Left kidney (tissue), 2 donors: ENCODE results near the gene SLC2A9. TPM values are rescaled to one million over a fixed set of nuclear protein-coding genes. Genes with fewer than 3 reads are reported as not detected.

Experiments used
- DNase-seq: peaks from one replicate; pipeline ENCODE4 v3.0.0-alpha.2; 2013
- polyA plus RNA-seq: library from polyadenylated mRNA; unstranded; fragments of 120-200 nt; gene quantifications from one replicate; pipeline ENCODE4 v1.2.1, GENCODE V29; 2013; ENCODE audit not compliant: insufficient read length

SLC2A9 gene
- polyA plus RNA-seq, 1 donor = 10.3 TPM

DNA sequence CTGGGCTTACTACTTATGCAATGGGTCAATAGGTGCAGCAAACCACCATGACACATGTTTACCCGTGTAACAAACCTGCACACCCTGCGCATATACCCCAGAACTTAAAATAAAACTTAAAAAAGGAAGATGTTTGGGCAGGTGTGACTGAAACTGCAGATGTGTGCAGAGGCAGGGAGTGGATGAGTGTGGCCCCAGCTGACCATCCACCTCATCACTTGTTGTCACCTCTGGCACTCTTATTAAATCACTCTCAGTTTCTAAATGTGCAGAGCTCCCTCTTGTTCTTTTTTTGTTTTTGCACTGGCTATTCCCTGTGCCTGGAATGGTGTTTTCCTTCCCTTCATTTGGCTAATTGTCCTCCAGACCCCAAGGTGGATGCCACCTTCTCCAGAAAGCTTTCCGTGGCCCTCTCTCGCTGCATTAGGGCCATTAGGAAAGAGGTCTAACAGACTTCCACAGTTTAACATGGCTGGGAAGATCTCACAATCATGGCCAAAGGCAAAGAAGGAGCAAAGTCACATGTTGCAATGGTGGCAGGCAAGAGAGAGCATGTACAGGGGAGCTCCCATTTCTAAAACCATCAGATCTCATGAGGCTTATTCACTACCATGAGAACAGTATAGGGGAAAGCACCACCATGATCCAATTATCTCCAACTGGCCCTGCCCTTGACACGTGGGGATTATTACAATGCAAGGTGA, 58.5 kb downstream of the SLC2A9 start:
- DNase-seq = no peak

DNA sequence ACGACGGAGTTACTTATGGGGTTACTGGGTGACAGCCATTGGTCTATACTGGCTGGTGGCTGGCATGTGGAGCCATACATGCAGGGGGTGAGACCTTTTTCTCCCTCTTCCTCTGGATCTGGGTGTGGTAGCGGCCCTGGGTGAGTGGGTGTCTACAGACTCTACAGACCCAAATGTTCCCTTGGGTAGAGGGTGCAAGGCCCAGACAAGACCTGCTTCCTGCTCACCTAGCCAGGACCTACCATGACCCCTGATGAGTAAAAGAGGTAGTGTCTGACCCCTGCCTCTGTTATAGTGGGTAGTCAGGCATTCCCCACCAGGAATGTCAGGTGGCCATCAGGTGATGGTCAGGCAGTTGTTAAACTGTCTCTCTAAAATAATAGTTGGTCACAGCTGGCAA, 66.8 kb downstream of the SLC2A9 start:
- no peak for DNase-seq

DNA sequence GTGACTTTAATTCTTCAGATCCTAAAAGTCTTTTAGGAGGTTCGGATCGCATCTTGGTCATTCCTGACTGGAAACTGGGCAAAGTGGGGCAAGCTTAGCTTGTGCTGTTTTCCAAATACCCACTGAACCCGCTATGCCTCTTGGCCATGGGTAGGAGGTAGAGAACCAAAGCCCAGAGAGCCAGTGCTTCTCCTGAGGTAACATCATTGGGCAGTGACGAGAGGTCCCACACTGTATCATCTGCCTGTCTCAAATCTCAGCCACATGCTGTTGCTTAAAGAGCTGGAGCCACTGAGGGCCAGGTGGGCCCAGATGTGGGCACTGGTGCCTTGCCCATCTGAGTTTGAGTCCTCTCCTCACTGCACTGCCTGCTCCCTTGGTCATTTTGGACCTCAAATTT, 68.2 kb downstream of the SLC2A9 start:
- no peak for DNase-seq

DNA sequence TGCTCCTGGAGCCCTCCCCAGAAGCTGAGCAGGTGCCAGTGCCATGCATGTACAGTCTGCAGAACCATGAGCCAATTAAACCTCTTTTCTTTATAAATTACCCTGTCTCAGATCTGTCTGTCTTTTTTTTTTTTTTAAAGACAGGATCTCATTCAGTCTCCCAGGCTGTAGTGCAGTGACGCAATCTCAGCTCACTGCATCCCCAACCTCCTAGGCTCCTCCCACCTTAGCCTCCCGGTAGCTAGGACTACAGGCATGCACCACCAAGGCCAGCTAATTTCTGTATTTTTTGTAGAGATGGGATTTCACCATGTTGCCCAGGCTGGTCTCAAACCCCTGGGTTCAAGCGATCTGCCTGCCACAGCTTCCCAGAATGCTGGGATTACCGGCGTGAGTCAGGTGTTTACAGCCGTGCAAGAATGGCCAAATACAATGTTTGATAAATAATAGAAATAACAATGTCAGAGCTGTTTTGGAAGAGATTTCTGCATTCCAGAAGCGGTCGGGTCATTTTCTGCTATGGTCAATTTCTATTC, 68.8 kb downstream of the SLC2A9 start:
- no peak for DNase-seq

DNA sequence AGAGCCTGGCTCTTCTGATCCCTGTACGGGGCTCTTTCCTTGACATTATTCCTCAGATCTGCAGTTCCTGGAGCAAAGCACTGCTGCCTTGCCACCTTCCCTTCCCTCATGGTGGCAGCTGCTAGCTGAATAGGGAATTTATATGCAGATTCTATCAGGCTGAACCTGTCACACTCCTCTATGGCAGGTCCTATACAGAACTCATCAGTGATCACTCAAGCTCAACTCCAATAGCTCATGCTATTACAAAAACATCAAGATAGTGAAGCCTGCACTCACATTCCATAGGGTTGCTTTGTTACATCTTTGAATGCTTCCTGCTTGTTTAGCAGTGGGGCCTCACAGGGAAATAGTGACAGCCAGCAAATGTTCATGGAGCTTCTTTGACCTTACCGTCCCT, 71.7 kb downstream of the SLC2A9 start:
- DNase-seq = peak; percentile 10

DNA sequence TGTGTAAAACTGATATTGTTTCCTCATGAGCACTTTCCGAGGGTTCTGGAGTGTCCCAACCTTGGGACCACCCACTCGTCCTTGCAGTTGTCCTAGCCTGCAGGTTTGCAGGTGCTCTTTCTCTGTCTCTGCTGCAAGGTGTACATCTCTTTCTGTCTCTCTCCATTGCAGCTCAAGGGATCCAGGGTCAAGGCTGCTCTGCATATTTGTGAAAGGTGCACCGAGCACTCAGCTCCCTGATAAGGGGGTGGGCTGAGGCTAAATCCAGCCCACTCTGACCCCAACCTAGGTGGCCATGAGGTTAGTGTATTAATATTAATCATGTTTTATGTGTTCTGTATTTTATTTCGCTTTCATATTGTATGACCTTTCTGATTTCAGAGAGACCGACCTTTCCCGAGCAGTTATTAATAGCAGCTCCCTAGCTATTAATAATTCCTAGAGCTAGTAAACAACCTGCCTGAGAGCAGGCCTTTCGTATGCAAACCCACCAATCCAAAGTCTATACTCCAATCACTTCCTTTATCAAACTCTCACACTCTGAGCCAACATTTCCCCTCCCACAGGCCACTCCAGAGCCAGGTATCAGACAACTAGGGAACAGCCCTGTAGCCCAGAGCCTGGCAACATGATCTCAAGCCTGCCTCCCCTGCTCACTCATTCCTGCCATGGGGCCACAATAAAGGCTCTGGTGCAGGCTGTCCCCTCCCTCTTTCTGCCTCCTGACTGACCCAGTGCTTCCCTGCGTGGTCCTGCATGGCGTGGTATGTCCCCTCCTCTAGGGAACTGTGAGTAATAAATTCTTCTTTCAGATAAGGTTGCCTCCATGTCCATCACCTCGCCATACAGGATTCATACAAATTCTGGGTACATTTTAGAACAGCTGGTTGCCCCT, 73.9 kb downstream of the SLC2A9 start:
- DNase-seq = no peak

DNA sequence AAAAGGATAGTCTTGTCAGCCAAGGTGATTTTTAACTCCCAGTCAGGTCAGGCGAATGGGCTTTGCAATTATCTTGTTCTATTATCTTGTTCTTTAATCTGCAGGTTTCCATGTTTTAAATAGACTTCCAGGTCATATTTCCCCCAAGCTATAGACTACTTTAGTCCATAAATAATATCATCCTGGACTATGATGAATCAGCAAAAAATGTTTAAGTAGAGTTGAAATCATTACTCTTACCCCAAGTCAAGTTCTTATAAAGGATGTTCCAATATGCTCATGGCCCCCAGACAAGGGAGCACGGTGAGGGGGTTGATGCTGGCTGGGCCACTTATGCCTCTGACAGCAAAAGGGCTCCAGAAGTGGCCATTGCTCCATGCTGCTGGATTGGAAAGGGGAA, 75.1 kb downstream of the SLC2A9 start:
- no peak for DNase-seq

DNA sequence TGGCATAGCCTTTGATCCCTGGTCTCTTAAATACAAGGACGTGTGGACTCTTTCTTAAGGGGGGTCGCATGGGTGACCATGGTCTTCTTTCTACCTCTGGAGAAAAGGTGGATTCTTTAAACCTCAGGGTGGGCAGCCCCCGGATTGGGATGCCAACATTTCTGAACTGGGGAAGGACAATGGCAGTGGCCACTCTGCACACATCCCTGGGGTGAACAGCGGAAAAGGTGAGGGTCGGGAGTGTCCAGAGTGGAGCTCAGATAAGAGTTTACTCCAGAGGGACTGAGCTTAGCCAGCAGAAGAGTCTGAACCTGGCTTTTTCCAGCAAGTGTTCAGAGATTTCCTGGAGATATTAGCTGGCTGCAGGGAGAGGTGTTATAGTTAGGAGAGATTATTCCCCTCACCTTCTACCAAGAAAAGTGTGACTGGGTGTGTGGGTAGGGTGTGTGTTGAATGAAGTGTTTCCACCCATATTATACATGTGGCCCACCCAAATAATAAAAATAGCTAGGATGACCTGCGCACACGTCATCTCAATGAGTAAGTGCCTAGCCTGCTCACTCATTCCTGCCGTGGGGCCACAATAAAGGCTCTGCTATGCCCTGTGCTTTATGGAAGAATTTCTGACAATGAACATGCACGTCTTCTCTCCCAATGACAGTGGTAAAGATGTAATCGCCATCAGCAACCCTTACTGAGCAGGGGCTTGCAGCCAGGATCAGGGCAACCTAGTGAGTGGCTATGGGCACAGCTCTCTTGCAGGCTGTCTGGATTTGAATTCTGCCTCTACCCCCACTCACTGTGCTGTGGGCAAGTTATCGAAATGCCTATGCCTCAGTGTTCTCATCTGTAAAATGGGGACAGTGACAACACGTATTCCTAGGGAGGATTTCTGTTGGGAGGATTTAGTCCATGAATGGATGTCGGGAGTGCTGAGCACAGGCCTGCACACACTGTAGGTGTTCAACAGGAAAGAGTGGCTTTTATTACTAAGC, 76.6 kb downstream of the SLC2A9 start:
- no peak for DNase-seq

DNA sequence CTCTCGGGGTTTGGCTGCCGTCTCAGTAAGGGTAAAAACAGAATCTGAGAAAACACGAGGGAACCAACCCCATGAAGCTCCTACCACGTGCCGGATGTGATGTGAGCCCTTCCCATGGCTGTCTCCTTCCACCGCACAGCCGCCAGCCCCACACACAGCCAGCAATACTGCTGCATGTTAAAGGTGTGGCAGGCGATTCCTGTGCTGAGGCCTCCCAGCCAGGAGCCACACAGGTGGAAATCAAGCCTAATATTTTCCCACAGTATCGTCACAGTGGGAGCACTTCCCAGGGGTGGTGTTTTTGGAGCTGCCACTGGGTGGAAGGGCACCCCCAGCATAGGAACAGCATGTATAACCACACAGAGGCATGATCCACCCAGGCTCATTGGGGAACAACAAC, 77.5 kb downstream of the SLC2A9 start:
- no peak for DNase-seq

DNA sequence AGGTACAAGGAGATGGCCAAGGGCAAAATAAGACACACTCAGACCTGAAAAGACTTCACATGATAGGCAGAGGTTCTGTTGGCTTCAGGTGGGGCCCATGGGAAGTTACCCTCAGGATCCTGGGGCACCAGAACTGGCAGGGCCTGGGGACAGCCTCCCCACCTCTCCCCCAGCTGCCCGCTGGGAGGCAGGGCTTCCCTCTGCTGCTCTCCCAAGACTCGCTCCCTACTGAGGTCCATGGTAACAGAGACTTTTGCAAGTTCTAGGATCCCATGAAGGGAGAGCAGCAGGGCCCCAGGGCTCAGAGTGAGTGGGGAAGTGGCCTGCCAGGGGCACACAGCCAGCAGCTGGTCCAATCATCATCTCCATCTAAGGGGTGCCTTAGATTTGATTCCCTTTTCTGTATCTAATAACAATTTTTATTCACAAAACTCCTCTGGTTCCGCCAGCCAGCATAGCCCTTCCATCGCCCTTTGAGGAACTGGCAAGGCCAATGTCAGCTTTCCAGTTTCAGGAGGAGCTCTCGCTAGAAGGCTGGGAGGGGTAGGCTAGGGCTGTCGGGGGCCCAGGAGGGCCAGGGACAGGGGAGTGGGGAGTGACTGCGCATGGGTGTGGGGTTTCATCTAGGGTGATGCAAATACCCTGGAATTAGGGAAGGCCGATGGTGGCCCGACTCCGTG, 78.2 kb downstream of the SLC2A9 start:
- DNase-seq = no peak

DNA sequence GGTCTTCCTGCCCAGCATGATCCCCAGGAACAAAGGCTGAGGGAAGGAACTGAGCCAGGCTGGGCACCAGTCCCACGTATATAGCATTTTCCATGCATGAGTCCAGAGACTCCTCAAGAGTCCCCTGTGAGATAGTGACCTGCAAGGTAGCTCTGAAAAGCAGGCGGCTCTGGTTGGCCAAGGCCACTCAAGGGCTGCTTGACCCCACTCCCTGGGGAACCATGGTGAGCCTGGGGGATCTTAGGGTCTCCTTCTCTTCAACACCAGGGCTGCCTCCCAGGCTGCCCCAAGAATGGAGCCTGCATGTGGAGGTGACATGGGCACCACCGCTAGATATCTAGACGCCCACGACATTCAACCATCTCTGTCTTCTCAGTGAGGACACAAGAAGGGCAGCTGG, 79.2 kb downstream of the SLC2A9 start:
- DNase-seq = no peak

DNA sequence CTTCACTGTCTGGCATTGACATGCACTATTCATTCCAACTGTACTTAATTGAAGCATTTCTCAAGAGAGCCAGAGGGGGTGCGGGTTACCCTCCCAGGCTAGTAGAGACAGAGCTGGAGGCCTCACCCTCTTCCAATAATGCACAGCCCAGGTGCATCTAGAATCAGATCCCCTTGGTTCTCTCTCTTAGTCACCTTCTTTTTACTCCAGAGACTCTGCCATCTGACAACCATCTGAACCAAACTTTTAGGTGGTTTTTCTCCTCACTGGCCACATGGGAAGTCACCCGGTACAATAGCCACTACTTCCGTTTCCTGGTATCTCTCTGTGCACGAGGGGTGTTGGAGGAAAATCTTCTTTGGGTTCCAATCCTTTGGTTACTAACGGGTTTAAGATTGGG, 81.3 kb downstream of the SLC2A9 start:
- DNase-seq = no peak

DNA sequence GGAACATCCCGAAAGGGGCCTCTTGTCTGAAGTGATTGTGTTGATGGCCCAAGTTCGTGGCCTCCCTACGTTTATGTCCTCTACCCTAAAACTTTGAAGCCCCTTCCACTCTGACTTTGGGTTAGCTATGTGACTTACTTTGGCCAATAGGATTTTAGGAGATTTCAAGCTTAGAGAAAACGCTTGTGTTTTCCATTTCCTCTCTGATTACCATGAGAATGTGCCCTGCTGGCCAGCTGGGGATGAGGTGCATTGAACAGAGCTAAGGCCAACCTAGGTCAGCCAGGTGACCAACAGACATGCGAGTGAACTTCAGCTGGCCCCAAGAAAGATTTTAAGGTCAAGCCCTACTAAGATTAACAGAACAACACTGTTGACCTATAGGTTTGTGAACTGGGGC, 82.4 kb downstream of the SLC2A9 start:
- no peak for DNase-seq

DNA sequence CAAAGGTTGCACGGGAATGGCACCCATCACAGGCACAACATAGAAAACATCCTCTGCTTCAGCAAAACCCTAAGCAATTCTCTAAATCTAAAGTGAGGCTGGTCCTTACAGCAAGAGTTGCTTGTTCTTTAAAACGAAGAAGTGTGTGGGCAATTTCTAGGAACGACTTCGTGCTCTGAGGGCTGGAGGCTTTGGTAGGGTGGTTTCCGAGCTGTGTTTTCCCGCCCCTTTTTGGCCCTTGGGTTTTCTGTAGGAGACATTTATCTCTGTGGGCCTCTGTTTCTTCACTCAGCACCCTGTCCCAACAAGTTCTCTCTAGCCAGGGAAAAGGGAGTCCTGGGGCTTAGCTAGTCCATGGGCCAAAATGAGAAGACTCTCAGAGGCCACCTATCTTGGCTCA, 84.2 kb downstream of the SLC2A9 start:
- no peak for DNase-seq

DNA sequence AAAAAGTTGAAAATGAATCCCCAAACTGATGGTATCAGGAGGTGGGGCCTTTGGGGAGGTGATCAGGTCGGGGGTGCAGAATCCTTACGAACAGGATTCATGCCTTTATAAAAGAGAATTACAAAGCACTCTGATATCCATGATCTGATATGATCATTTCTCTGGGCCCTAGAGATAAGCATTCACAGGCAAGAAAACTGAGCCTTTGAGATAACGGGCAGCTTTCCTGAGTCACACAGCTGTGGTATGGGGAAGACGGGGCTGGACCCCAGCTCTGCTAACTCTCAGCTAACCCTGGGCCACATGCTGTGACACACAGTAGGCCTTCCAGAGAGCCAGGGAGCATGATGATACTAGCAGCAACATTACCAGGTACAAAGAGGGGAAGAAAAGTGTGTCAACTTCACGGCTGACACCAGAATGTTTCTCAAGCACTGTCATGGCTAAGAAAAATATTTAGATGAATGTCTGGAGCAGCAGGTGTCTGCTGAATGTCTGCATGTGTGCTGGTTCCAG, 85.1 kb downstream of the SLC2A9 start:
- no peak for DNase-seq

DNA sequence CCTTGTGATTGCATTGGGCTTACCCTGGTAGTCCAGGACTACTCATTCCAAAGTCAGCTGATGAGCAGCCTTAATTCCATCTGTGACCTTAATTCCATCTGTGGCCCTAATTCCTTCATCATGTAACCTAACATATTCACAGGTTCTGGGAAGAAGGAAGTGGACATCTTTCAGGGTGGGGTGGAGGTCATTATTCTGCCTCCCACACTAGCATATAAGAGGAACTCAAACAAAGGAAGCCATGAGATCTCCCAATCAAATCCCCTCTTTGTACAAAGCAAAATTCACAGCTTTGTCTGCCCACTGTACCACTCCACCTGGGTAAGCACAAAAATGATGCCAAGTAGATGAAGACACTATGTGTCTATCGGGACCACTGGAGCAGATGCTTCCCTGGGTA, 87.3 kb downstream of the SLC2A9 start:
- DNase-seq = no peak

DNA sequence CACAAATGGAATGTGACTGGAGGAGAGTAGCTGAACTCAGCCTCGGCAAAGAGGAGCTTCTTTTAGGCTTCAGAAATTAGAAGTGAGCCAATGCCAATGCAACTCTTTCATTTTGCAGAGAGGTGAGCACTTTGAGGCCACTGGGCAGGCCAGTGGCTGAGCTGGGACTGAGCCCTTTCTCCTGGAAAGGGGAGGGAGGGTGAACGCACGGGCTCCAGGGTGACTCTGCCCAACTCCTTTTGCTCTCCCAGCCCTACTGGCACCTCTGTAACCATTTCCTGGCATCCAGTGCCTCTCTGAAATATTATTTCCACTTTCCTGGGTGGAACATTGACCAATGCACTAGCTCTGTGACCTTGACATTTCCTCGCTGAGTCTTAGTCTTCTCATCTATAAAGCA, 88.1 kb downstream of the SLC2A9 start:
- no peak for DNase-seq

DNA sequence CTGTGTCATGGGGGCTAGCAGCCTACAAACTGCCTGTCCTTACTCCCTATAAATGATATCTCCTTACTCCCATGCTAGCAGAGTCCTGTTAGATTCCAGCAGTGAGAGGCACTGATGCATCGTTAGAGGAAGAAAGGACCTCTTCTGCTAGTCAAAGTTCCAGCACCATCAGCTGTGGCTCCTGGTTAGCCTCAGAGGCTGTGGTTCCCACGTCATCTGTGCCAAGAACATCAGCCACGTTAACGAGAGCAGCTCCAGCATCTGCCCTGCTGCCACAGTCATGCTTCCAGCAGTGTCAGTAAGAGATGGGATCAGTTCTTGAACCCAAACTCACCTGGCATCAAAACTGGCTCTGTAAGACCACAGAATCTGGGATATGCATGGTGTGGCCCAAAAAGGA, 88.5 kb downstream of the SLC2A9 start:
- no peak for DNase-seq

DNA sequence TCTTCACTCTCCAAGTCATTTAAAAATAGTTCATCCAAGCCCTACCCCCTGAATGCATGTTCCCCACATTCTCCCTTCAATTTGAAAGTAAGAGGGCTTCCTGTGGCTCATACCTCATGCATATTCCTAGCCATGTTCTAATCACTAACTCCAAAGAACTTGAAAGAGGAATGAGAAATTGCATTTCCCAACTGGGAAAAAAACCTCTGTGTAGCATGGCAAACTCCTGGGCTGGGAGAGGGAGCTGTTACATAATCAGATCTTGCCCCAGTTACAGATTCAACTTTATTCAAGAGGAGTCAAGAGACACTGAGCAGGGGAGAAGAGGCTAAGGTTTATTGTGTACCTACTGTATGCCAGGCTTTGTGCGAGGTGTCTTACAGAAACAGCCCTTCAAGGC, 90.2 kb downstream of the SLC2A9 start:
- no peak for DNase-seq

DNA sequence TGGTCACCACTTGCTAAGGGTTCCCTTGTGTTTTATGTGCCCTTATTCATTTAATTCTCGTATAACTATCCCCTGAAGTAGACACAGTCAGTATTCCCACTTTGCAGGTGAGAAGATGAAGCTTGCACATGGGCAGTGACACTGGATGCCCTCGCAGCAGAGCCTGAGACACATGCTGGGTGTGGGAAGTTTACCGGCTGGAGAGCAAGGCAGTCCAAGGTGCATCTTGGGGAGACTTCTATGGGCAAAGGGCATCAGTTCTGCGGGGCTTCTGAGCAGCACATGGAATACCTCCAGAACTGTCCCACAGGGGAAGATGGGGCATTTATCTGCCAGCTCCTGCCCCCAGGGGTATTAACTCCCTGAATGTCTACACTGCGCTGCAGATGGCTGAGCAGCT, 92.2 kb downstream of the SLC2A9 start:
- no peak for DNase-seq

DNA sequence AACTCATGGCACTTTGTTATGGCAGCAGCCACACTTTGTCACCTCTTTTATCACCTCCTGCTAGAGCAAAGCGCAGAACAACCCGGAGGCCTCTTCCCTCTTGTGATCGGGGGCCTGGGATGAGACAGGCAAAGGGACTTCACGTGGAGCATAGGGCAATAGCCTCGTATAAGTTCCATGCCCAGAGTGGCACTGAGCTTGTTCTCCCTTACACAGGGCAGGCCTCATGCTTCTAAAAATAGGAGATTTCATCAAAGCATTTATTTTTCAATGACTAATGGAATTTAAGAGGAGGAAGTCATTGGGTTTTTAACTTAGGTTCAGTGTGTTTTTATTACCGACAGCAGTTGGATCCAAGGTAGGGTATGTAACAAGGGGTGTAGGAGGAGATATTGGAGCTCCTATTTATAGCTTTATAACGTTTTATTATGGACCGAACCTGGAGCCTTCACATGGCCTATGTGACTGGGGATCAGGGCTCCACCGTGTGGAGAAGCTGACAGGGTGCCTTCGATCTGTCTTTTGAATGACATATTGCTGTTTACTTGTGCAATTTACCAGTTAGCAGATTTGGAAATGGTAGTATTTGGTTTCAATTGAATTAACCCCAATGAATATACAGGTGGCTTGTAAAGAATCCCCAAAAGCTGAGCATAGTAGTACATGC, 93.8 kb downstream of the SLC2A9 start:
- DNase-seq = no peak
